GM19467 (cell line): ENCODE measurements around the gene CAGE1.

Experiments used
- ATAC-seq: cut with Tn5 transposase; IDR thresholded peaks from one replicate; pipeline ENCODE4 v1.9.1; 2021; ENCODE audit warnings: mild to moderate bottlenecking, moderate library complexity; ENCODE audit not compliant: unreplicated experiment

Gene CAGE1

DNA sequence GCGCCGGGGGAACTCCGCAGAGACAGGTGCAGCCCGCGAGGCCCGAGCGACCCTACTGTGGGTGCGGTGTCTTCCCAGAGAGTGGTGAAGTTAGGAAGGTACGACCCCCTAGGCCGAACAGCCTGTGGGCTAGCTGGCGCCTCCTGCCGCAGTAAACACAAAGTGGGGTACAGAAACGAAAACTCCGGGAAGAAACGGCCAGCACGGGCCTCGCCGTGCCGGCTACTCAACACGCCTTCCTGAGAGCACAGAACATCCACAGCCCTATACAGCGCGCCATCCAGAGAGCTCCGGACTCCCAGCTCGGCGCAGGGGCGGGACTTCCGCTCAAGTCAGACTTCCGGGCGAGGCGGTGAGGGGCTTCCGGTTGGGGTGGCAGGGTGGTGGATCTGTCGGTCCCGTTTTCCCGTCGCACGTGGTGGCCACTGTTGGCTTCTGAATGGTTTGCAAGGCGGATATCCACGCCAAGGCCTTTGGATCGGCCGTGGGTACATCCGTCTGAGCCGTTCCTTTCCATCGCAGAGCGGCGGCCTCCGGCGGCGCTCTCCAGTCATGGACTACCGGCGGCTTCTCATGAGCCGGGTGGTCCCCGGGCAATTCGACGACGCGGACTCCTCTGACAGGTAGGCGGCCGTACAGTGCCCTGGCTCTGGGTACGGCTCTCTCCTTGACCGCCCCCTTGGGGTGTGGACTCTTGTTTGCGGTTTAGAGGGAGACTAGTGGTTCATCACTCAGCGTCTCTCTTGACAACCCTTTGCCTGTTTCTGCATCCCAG, at the start of gene CAGE1, which contains the start of gene RIOK1:
Gene CAGE1, minus strand, starts transcription at position 292 of the 775 bp plus-strand sequence. CDS start 2,569 bp downstream, outside the sequence.
Gene RIOK1, plus strand, starts transcription at position 358 of the 775 bp plus-strand sequence. Its CDS starts 195 bp downstream, at position 553.
- peak; percentile 97 for ATAC-seq

GRCh38 chr6:7439228-7439627, 49.7 kb upstream of the CAGE1 start:
- ATAC-seq: no peak

- ATAC-seq: no peak
These were observed 48.5 kb upstream of the CAGE1 start for GRCh38 chr6:7438011-7438410.

- no peak for ATAC-seq
These were observed 45.1 kb upstream of the CAGE1 start for GRCh38 chr6:7434672-7435071.

GRCh38 chr6:7433121-7433617, 43.6 kb upstream of the CAGE1 start:
- no peak for ATAC-seq

GRCh38 chr6:7432391-7433120, 43.0 kb upstream of the CAGE1 start:
- no peak for ATAC-seq

- ATAC-seq: no peak
These were observed 42.3 kb upstream of the CAGE1 start for GRCh38 chr6:7431674-7432390.

DNA sequence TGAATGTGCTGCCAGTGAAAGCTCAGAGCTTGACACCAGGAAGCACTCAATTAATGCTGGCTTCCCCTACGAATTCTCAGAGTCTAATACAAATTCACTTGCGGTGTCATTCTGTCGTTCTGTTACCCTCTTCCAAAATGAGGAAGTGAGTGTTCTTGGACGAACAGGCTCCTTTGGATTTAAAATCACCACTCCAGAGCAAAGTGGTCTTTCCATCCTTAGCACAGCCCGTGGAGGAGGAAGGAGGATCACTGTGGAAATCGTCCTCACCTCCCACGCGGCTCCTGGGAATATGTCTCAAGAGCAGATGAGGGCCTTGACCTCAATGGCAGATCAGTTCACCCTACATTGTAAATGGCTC, 41.8 kb upstream of the CAGE1 start:
- ATAC-seq: no peak

GRCh38 chr6:7426447-7427169, 37.1 kb upstream of the CAGE1 start:
- no peak for ATAC-seq

DNA sequence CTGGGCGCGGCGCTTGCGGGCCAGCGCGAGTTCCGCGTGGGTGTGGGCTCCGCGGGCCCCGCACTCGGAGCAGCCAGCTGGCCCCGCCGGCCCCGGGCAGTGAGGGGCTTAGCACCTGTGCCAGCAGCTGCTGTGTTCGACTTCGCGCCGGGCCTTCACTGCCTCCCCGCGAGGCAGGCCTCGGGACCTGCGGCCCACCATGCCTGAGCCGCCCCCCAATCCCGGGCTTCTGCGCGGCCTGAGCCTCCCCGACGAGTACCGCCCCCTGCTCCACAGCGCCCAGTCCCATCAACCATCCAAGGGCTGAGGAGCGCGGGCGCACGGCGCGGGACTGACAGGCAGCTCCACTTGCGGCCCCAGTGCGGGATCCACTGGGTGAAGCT, 36.3 kb upstream of the CAGE1 start:
- no peak for ATAC-seq

DNA sequence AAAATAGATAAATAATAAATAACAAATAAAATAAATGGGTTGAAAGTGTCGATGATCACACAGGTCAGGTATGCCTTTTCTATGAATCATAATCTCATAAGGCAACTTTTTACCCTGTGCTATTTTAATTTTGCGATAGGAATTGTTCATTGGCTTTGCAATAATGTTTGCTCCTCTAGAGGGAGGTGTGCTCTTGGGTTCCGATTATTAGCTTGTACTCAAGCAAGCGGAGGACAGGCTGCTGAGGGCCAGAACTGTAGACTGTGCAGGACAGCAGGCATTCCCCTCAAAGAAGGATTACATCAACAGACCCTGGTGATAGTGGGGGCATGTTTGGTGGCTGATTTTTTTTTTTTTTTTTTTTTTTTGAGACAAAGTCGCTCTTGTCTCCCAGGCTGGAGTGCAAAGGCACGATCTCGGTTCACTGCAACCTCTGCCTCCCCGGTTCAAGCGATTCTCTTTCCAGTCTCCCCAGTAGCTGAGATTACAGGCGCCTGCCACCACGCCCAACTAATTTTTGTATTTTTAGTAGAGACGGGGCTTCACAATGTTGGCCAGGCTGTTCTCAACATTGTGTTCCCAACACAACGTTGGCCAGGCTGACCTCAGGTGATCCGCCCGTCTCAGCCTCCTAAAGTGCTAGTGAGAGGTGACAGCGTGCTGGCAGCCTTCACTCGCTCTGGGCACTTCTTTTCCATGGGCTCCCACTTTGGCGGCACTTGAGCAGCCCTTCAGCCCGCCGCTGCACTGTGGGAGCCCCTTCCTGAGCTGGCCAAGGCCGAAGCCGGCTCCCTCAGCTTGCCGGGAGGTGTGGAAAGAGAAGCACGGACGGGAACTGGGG, 35.6 kb upstream of the CAGE1 start:
- ATAC-seq: no peak

DNA sequence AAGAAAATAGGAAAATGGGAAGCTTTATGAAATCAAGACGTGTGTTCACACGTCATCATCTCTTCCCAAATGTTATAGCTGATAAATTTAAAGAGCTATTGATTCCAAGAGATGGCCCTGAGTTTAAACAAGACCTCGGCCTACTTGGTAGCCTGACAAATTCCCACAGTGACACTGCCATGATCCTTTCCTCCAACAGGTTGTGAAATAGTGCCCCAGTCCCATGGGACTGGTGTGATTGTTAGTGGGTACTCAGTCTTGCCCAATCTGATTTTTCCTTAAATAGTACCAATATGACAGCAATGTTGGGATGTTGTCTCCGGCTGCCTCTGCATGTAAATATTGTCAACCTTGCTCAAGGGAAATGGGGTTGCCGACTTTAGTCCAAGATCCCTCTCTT, 34.5 kb upstream of the CAGE1 start:
- ATAC-seq: no peak

DNA sequence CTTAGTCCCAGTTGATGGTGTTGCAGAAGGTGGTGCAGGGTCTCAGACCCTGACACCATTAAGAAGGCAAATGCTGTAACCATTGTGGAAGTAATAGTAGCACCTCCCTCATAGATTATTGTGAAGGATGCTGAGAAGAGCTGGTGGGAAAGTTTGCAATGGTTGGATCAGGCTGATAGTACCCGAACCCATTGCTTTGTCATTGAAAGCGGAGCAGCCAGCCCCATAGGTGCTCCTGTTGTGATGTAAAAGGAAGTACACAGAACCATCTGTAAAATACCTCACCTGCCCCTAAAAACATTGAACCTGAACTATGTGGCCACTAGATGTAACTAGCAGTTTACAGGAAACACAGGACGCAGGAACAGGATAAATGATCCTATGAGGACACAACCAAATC, 31.5 kb upstream of the CAGE1 start:
- ATAC-seq: no peak

DNA sequence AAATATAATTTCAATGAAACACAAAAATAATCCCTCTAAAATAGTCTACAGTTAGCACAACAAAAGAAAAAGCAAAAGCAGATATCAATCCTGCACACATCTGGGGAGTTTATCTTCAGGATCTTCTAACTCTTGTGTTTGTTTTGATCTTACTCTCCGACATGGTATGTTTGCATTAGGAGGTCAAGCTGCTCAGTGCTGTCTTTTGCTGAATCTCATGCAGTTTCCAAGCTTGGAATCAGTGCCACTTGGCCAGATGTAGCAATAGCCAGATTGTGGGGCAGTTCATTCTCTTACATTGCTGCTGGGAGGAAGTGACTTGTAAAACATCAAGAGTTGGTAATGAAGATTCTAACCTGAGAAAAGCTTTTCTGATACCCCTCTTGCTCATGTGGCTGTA, 29.5 kb upstream of the CAGE1 start:
- ATAC-seq: no peak

DNA sequence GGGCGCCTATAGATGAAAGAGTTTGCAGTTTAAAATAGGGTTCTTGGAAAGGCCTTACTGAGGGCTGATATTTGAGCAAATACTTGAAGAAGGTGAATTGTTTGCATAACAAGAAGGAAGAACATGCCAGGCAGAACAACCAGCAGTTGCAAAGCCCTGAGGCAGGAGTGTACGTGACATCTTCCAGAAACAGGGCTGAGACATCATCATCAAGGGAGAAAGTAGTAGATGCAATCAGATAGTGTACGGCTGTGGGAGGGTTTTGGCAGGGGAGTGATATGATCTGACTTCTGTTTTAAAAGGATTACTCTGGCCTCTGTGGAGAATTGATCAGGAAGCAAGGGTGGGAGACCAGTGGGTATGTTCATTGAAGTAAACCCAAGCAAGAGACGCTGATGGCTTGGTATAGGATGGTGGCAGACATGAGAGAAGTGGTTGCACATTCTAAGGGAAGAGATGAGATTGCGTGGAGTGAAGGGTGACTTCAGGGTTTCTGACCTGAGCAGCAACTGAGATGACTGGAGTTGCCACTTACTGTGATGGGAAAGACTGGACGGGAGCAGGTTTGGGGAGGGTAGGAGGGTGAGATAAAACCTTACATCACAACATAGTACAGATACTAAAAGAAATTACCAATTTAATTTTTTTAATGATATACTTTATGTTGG, 28.8 kb upstream of the CAGE1 start:
- ATAC-seq: no peak

- no peak for ATAC-seq
These were observed 28.1 kb upstream of the CAGE1 start for GRCh38 chr6:7417684-7418083.

DNA sequence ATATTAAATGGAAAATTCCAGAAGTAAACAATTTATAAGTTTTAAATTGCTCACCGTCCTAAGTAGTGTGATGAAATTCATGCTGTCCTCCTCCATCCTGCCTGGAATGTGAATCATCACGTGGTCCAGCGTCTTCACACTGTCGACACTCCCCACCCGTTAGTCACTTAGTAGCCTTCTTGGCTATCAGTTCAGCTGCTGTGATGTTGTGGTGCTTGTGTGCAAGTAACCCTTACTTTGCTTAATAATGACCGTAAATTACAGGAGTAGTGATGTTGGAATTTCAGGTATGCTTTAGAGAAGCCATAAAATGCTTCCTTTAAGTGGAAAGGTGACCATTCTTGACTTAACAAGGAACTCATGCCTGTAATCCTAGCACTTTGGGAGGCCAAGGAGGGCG, 25.3 kb upstream of the CAGE1 start:
- ATAC-seq: no peak

DNA sequence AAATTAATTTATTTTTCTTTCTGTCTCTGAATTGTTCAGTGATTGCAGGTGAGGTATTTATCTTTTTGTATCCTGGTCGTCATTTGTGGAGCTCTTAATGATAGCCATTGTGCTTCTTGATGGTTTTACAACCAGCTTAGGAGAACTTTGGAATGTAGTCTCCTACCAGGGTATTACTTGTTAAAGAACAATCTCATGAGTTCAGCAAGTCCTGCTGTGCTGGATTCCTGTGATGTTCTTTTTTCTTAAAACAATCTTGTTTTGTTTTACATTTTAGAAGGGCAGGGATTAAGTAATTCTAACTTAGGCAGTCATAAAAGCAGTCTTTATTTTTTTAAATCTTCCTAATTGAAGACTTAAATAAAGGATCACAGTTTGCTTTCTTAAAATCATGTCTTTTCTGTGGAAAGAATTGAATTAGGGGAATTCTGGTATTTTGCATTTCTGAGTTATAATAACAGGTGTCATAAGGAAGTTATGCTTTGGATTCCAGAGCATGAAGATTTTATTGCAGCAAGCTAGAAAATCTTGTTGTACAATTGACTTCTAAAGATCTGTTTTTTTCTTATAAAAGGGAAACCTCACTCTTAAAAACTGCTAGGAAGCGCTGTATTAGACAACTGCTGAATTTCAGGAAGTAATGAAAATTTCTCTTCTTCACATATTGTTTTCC, 23.7 kb upstream of the CAGE1 start:
- no peak for ATAC-seq

DNA sequence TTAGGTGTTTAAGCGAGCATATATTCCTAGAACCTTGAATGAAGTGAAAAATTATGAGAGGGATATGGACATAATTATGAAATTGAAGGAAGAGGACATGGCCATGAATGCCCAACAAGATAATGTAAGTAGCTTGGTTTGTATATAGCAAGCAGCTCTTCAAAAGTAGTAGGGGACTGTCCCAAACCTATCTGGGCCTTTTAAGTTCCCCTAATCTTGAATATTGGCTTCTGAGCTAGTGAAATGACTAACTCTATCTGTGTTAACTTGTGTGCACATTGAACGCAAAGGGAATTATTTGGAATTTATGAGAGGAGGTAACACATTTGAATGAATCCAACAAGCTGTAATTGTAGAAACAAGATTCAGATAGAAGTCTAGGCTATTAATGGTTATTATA, 21.8 kb upstream of the CAGE1 start:
- no peak for ATAC-seq
